HL-60/S4 treated with retinoic acid at 250 ng/mL for 4 days and 3 days (cell line): ENCODE results near the gene ZNF594.
"Not testable (repeated sequence)": the region's sequence is repeated elsewhere in the genome, so short reads cannot be mapped to it uniquely, and the experiment has no call there.

Experiments
- in situ Hi-C: fragments of 300-500 bp; cut with MboI; formaldehyde crosslinking; loops from 2 replicates; pipeline ENCODE4 v1.7.0; 2022; ENCODE audit warnings: low sequenced_read_pairs

Gene ZNF594

DNA sequence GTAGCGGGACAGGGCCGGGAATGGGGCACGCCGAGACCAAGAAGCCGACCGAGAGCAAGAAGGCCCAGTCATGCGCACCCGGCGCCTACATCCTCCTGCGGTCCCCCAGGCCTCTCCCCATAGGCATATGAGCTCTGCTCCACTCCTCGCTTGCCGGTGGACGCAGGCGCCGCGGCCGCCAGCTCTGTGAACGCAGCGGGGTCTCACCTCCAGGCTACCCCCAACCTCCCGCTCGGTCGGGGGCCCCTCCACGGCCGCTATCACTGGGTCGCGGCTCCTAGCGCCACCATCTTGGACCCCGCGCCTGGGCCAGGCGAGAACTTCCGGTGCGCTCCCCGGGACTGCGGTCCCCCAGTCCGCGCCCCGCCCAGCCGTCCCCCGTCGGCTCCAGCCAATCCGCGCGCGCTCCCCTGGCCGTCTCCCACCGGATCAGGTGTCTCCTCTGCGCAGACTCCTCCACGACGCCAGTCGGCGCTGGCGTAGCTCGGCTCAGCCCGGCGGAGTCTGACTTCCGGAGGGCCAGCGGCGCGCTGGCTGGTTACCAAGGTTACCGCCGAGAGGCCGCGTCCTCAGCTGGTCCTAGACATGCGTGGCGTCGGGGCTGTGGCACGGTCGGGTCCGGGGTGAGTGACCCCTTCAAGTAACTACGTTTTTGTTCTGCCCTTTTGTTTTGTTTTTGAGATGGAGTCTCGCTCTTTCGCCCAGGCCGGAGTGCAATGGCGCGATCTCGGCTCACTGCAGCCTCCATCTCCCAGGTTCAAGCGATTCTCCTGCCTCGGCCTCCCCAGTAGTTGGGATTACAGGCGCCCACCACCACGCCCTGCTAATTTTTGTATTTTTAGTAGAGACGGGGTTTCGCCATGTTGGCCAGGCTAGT is at the start of gene ZNF594:
ZNF594 (minus strand) TSS at position 328 of the 877 bp plus-strand sequence. CDS start 7,612 bp downstream, outside the sequence.
- in situ Hi-C loops: no loop called here

GRCh38 chr17:5239769-5240168 is 48.1 kb upstream of the ZNF594 start:
- in situ Hi-C loops: not testable (repeated sequence)

- in situ Hi-C loops: no loop called here
Observed at GRCh38 chr17:5238333-5238732, 46.7 kb upstream of the ZNF594 start.

- in situ Hi-C loops: no loop called here
Observed at GRCh38 chr17:5237541-5238016, 45.9 kb upstream of the ZNF594 start.

GRCh38 chr17:5236938-5237540 is 45.4 kb upstream of the ZNF594 start:
- in situ Hi-C loops: no loop called here

DNA sequence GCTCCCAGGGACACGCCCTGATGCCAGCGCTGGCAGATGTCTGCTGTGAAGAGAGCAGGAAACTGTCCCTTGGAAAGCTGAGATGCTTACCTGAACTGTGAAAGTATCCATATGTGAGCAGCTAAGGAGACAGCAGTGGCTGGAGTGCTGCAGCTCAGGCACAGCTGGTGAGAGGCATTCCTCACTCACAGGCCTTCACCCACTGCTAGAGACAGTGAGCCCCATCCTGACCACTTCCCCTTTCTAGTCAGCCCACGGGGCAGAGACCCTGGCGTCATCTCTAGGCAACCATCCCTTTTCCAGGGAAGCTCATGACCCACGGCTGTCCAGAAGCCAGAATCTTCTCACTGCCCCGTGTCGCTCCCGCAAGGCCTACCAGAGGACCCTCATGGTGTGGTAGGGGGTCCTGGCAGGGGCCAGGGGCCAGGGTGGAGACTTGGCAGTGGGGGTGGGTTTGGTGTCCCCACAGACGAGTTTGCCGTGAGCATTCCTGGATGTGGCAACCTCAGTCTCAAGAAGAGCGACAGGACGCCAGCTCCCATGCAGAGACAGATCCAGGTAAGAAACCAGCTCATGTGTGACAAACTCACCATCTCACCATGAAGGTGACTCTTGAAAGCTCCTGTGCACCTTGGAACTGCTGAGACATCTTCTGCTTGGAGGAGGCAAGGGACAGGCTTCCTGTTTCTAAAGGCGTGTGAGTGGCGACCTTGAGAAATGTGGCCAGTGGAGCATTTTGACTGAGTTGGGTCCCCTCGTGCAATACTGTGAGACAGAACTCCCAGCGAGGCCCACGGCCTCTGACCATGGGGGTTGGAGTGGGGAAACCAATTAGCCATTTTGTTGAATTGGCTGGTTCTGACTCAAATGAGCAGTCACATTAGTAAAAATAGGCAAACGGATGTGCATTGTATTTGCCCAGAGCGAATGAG is 43.2 kb upstream of the ZNF594 start, which contains the start of gene SCIMP:
SCIMP (minus strand) TSS at position 216 of the 932 bp plus-strand sequence; CDS start at position 111, 105 bp downstream.
- in situ Hi-C loops: no loop called here

GRCh38 chr17:5233492-5233891 is 41.8 kb upstream of the ZNF594 start:
- in situ Hi-C loops: not testable (repeated sequence)

GRCh38 chr17:5226940-5227878 is 35.5 kb upstream of the ZNF594 start:
- in situ Hi-C loops: no loop called here

- in situ Hi-C loops: no loop called here
Observed at GRCh38 chr17:5225668-5226457, 34.2 kb upstream of the ZNF594 start.

- in situ Hi-C loops: not testable (repeated sequence)
Observed at GRCh38 chr17:5221912-5222311, 30.2 kb upstream of the ZNF594 start.

- in situ Hi-C loops: no loop called here
Observed at GRCh38 chr17:5220074-5220473, 28.4 kb upstream of the ZNF594 start.

- in situ Hi-C loops: no loop called here
Observed at GRCh38 chr17:5219536-5219935, 27.9 kb upstream of the ZNF594 start.

- in situ Hi-C loops: not testable (repeated sequence)
Observed at GRCh38 chr17:5217562-5217961, 25.9 kb upstream of the ZNF594 start.

DNA sequence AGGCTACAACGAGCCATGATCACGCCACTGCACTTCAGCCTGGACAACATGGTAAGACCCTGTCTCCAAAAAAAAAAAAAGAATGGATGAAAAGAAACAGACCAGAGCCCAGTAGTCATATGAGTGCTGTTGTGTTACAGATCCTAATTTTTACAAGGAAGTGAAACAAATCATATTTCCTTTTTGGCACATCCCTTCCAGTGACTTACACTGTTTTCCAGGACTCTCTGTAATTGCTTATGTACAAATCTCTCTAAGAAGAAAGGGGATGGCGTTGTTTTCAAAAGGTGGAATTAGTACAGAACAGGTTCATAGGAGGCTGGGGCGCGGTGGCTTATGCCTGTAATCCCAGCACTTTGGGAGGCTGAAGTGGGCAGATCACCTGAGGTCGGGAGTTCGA is 19.8 kb upstream of the ZNF594 start:
- in situ Hi-C loops: no loop called here

DNA sequence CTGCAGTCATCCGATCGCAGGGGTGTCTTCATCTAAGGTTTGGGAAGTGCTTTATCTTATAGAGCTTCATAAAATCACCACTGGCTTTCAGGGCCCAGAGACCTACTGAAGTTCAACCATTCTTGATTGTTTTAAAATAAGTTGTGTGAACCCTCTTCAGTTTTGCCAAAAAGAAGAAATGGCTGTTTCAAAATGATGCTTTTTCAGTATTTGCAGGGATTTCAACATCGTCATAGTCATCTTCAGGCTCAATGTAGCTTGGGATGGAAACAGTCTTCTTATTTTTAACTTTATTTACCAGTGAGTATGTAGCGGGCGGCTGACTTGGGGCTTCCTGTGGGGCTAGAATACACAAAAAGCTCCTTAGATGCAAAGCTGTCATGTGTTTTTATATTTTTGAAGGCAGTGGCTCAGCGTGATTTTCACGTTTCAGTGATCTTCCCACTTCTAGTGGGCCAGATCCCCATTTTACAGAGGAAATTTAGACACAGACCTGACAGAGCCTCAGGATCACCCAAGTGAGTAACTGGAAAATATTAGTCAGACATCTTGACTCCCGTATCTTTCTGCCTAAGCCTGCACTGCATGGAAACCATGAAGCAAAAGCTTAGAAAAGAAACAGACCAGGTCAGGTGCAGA is 19.1 kb upstream of the ZNF594 start:
- in situ Hi-C loops: no loop called here

DNA sequence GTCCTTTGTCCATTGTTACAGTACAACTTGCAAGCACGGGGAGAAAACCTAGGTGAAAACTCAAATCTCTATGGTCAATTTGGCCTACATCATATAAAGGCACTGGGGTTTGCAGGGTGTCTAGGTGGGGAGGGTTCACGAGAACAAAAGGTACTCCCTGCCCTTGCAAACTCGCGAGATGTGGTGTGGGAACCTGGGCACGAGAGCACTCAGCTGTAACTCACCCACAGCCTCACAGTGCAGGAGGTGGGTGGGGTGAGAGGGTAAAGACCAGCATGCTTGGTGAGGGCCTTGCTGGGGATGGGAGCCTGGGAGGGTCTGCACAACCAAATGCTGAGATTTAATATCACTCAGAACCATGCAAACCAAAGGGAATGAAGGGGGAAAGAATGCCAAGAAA is 18.4 kb upstream of the ZNF594 start:
- in situ Hi-C loops: no loop called here

DNA sequence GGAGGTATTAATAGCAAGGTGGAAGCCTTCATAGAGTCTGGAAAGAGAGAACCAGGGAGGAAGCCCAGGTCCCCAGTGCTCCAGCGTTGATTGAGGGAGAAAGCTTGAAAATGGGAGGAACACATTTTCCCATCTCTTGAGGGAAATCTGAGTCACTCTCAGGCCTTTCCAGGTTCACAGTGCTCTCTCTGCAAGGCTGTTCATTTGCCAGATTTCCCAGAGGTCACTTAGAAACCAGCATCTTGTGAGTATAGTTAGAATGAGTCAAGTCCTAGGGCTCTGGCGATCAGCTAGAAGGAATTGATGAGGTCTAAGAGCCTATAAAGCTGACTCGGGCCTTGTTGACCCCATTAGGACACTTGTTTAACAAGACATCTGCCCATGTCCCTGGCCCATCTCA is 17.7 kb upstream of the ZNF594 start:
- in situ Hi-C loops: no loop called here

DNA sequence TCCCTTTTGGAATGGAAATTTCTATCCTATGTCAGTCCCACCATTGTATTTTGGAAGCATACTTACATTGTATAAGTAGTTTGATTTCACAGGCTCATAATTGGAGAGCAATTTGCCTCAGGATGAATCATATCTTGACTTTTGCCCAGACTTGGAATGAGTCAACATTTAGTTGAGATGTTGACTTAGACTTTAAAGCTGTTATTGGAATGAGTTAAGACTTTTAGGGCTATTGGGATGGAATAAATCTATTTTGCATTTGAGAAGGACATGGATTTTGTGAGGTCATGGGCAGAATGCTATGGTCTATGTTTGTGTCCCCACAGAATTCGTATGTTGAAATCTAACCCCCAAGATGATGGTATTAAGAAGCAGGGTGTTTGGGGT is 12.2 kb upstream of the ZNF594 start:
- in situ Hi-C loops: no loop called here
